HG02840 (cell line): ENCODE measurements around the gene CHCHD6.

Source experiments
- ATAC-seq: cut with Tn5 transposase; IDR thresholded peaks from one replicate; pipeline ENCODE4 v1.9.1; 2021; ENCODE audit warnings: mild to moderate bottlenecking, moderate library complexity, moderate number of reproducible peaks; ENCODE audit not compliant: unreplicated experiment, low FRiP score

The CHCHD6 gene

DNA sequence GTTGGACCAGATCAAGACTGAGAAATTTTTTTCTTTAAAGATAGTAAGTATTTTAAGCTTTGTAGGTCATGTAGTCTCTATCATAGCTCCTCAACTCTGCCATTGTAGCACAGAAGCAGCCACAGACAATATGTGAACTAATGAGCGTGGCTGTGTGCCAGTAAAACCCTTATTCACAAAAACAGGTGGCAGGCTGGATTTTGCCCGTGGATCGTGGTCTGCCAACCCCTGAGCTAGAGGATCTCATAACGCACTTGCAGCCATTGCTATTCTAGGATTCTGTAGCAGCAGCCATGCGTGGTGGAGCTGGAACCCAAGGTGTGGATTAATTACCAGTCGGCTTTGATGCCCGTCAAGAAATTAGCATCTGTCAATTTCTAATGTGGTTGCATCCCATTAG, 210.2 kb downstream of the CHCHD6 start:
- no peak for ATAC-seq

DNA sequence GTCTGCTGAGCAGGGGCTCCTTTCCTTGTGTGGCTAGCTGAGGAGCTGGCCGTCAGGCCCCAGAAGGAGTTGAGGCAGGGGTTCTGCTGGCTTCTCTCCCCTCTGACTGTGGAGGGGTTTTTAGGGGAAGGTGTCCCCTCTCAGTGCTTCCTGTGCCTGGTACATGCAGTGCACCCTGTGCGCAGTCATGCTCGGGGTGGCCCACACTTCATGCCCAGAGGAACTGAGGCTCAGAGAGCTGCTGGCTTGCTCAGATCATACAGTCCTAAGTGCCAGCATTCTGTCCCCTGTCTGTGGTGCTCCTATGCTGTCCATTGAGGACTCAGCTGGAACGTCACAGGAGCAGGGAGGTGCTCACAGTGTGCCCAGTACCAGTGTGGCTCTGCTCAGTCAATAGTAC, 211.0 kb downstream of the CHCHD6 start:
- ATAC-seq: no peak

DNA sequence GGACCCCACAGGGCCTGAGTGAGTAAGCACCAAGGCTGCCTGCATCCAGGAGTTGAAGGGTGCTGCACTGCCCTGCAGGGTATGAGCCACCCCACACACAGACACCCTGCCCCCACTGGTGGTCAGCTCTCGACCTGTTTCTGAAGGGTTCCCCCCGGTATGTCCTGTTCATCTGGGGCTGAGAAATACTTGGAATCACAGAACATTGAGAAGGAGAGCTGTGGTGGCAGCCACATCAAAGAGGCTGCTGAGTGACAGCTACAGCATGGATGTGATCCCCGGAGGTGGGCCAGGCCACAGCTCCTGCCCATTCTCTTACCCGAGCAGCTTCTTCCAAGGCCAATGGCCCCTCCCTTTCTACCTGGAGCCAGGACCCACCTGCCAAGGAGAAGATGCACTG, 212.5 kb downstream of the CHCHD6 start:
- ATAC-seq: no peak

DNA sequence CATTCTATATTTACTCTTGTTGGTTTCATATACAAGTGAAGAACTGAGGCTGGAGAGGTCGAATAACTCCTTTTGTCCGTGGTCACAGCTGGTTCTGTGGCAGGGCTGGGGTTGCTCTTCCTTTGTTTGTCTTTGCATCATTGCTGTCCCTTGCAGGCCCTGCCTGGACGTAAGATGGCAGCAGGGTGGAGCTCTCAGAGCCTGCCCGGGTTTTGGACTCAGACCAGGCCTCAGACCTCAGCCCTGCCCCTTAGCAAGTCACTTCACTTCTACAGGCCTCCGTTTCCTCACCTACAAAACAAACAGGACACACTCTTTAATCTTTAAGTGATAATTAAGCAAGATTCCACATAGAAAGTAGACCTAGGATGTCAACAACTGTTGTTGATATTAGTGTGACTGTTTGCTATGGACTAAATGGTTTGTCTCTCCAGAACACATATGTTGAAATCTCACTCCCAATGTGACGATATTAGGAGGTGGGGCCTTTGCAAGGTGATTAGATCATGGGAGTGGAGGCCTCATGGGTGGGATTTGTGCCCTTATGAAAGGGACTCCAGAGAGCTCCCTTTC, 213.3 kb downstream of the CHCHD6 start:
- no peak for ATAC-seq

DNA sequence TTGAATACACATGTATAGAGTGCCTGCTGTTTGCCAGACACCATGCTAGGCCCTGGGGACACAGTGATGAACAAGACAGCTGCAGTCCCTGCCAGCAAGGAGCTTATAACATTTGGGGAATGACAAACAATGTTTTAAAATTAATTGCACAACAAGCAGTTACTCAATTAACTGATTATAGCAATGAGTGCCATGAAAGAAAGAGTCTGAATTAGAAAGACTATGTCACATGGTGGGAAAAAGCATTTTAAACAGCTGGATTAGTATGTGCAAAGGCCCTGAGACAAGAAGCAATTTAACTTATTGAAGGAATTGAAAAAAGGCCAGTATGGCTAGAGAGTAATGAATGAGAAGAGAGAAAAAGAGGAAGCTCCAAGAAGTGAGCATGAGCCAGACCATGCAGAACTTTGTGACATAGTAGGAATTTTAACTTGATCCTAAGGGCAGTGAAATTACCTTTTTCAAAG, 214.3 kb downstream of the CHCHD6 start:
- ATAC-seq: no peak

DNA sequence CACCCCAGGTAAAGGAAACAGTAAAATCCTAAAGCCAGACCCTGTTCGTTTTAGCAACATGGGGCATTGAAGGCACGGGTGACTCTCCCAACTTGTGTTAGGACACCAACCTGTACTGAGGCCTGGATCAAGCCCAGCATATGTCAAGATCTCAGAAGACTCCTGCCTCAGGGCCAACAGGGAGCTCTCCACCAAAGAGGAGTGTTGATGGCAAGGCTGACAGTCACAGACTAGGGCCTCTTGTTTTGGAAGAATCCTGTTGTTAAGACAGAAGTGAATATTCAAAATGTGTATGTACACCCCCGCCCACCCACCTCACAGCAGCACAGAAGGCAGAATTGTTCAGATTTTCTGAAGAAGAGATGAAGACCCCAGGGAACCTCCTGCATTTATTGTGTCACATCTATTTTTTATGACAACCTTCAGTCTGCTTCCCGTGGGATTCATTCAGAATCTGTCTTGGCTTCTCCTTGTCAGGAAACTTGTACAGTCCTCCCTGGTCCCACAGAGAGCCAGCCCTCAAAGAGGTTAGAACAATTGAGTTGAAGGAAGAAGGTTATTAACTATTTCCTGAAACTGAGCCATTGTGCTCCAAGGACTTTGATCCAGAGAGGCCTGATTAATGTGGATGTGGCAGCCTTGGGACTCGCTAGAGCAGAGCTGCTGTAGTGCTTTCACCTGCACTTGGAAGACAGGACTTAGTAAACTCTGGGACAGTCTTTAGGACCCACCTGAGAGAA, 217.2 kb downstream of the CHCHD6 start:
- ATAC-seq: no peak

DNA sequence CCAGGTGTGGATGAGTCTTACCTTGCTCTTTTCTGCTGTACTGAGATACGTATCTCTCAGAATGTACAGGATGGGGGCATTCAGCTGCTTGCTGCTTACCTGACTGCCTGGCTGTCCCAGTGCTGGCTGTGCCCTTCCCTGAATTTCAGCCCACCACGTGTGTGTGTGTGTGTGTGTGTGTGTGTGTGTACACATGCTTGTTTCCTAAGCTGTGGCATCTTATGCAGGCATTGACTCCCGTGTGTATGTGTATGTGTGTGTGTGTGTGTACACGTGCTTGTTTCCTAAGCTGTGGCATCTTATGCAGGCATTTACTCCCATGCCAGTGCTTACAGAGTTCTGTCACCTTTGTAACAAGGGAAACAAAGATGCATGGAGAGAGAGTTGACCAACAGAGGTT, 218.4 kb downstream of the CHCHD6 start:
- no peak for ATAC-seq

DNA sequence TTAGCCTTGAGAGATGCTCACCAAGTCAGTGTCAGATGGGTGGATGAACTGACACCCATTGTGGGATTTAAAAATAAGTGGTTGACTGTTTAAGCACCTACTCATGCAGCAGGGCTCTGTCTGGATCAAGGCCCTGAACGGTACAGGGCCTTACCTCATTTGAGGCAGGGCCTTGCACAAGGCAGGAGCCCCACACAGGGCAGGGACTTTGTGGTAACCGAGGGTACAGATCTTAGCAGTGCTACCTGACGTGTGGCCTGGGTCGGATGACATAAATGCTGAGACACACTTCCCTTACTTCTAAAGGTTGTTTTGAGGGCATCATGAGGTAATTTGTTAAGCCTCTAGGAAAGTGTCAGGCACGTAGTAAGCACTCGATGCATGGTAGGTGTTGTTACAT, 219.4 kb downstream of the CHCHD6 start:
- no peak for ATAC-seq

DNA sequence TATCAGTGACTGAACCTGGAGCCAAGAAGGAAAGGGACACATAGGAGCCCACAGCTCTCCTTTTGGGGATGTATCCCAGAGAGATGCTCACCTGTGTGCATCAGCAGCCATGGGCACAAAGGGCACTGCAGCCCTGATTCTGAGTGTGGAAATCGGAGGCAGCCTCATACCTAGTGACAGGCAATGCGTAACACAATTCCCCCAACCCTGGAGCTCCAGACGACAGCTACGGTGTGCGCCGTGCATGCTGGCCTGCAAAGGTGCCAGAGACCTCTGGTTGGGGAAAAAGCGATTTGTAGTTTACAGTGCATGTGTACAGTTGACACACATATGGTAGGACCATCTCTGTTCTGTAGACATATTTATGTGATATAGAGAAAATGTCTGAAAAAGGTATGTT, 219.9 kb downstream of the CHCHD6 start:
- no peak for ATAC-seq

DNA sequence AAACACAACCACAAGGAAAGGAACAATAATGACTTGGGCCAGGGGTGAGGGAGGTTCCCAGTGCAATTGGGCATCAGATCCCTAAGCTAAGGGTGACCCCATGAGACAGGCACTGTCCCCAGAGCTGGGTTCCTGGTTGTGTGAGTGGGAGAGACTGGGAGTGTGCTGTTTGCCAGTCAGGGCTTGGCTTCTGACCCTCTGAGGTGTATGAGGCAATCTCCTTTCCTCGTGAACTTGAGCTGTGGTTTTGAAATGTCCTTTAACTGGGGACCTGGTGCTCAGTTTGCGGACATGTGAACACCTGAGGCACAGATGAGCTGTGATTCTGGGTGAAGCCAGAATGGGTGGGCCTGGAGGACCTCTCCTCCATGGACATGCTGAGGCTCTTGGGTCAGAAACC, 220.4 kb downstream of the CHCHD6 start:
- ATAC-seq: no peak

DNA sequence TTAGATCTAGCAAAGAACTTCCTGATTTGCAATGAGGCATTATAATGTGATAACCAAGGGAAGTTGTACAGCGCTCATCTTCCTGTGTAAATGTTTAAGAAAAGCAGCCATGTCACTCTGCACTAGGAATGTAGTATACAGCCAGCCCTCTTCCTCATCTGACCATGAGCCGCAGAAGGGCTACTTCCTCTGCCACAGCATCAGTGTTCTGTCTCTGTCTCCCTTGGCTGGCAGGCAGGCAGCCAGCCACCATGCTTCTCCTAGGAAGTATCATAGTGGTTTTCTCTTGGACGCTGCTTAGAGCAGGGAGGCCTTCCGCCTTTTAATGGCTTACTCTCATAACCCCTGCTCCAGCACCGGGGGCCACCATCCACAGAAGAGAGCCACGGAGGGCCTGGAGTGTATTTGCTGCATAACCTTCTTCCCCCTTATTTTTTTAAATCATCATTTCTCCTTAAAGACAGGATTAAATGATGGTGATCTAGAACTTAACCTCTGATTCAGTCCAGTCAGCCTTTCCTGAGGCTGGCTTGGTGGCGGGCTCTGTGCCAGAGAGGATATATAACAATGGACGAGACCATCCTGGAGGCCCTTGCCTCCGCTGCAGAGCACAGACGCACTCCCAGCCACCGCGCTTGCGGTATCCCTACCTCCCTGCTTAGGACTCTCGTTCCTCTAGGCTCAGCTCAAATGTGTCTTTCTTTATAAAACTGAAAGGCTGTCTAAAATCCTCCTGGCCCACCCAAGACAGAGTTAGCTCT, 221.6 kb downstream of the CHCHD6 start:
- no peak for ATAC-seq

DNA sequence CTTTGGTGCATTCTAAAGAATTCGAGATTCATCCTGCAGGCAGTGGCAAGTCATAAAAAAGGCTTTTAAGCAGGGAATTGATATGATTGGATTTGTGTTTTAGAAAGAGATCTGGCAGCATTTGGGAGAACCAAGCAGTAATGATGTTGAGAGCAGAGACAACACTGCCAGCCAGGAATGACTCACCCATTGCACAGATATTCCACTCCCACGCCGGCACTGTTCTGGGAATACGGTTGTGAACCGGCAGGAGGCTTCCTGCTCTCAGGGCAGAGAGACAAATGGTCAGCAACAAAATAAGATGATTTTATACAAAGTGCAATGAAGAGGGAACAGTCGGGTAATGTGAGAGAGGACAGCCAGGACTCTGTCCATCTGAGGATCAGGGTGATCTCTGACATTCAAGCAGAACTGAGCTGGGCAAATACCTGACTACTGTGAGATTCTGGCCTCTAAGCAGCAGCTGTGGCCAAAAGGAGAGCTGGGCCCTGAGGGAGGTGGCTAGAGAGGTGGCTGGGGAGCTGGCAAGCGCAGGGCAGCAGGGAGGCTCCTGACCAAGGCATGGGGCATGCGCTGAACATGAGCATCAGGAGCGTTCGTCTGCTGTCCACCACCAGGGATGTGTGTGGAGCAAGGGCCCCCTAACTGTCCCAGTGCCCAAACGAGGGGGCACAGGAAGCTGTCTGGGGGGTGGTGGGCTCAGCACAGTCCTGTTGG, 222.8 kb downstream of the CHCHD6 start:
- no peak for ATAC-seq

DNA sequence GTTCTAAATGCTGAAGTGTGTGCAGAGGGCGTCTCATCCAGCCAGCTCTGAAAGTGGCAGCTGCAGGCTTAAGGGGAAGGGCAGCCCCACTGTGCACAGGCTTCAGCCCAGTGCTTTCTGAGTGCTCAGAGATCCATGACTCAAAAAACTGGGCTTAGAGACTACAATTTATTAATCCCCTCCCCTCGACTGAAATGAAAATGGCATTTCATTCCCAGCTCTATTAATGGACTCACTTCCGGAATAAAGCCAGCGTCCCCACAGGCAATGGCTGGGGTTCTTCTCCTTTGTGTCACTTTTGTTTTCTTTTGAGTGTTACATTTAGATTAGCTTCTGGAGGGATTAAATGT, 223.3 kb downstream of the CHCHD6 start:
- no peak for ATAC-seq

DNA sequence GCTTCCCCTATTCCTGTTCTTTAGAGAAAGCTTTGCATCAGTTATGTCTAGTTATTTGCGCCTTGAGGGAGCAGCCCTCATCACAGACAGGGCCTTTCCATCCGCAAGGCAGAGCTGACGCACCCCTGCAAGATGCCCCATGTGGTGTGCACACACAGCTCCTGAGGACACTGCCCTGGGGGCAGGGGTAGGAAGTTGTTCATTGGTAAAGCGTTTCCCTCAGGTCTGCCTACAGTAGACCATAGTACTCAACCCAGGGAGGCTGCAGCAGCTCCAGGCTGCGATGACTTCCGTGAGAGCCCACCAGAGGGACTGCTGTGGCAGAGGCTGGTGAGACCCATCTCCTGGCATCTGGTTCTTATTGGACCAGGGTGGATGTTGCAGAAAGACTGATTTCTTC, 223.8 kb downstream of the CHCHD6 start:
- no peak for ATAC-seq

DNA sequence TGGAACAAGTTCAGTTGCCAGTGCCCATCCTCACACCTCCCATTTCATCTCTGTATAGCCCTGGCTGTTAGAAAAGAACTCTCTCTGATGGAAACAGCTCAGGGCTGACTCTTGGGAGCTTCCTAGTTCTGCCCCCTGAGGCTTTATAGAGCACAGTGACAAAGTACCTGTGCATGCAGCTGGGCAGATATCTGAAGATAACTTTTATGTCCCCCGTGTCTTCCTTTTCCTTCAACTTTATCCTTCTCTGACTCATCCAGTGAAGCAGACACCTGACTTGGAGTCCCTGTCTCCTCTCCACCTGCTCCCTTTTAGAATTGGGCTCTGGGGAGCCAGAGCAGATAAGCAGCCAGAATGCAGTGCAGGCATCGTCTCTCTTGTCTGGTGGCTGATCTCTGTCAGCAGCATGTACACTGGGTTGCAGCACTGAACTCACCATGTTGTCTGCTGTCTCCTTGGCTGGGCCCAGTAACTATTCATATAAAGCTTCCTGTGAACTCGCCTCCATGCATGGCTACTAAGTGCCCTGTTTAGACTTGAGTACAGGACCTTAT, 225.0 kb downstream of the CHCHD6 start:
- ATAC-seq: no peak

DNA sequence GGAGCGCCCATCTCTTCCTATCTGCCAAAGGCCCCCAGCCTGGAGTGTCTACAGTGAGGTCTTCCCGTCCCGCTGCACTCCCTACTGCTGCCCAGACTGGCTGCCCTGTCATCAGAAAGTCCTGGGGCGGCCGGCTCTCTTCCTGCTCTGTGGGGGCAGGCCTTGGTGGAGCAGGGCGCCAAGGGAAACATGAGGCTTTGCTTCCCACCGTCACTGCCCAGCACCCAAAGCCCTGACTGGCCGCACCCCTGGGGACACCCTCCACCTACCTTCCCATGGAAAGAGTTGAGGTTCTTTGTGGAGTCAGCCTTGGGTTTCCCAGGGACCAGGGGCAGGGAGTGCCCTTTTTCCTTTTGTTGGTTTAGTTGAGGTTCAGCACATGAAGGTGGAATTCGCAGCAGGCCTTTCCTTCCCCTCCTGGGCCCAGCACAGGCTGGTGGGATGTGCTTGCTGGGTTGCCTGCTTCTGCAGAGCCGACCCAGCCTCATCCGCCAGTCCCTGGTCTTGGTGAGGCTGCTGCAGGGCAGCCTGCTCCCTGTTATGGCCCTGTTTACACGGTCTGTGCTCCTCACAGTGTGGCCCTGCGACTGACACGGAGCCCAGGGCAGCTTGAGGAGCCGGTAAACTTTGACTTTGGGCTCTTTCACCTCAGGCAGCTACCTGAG, 227.0 kb downstream of the CHCHD6 start:
- no peak for ATAC-seq

DNA sequence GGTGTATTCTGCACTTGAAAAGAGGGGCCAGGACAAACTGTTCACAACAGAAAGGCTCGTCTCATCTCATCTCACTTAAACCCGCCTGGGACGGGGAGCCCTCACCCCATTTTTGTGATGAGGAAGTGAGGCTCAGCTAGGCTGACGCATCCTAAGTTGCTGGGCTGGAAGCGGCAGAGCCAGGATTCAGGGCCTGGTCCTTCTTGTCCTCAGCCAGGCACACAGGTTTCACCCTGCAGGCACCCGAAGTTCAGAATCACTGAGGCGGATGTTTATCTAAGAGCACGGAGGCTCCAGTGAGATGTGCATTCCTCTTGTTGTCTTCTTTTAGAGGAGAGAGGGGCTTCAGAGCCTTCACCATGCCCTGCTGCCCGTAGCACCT, 227.8 kb downstream of the CHCHD6 start:
- no peak for ATAC-seq

DNA sequence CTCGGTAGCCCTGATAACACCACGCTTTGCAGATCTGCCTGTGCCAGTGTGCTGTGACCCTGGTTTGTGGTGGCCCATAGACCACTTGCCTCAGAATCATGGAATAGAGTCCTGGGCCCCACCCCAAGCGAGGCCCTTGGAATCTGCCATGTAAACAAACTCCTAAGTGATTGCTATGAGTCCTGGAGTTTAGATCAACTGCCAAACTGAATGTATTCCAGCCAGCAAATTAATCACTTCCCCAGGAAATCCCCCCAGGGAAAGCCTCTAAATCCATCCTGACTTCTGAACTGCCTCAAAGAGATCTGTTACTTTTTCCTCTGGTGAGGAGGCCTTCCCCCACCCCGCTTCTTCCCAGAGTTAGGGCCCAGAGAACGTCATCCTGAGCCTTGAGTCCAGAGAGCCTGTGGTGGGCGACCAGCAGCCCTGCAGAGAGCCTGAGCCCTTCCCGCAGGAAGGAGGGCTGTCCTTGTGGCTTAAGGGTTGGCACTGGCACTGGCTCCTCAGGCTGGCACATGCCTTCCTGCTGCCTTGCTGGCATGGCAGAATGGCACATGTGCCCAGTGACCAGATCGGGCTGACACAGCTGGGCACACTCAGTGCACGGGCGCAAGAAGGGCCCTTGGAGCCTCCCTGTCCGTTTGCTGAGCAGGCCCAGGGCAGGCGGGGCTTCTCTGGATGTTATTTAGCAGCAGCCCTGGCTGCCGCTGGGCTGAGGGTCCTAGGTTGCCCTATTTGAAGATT, 228.3 kb downstream of the CHCHD6 start:
- ATAC-seq: no peak

DNA sequence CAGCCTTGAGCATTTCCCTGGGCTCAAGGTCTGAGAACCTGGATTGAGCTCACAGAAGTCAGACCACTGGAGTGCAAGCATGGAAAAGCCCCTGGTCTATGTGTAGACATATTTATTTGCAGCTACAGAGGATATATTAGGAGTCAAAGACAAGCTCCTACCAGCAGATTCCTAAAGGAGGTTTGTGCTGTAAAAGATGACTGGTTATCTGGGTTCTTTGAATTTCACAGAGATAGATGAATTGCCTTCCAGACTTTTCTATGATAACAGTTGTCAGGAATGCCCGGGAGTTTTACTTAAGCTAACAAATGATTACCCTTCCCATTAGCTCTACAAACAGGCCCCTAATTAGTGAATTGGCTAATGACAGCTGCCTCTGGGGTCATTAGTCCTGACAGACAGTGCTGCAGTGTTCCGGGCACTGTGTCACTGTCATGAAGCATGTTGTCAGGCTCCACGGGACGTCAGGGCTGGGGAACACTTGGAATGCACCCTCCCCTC, 230.0 kb downstream of the CHCHD6 start:
- no peak for ATAC-seq
